Heart right ventricle (tissue), 16 donors: ENCODE results near the gene C1QTNF1. TPM values are rescaled to one million over a fixed set of nuclear protein-coding genes. Genes with fewer than 3 reads are reported as not detected.

ENCODE experiments used
- ATAC-seq, 8 donors: fragments of 200-7000 bp; cut with Tn5 transposase; one replicate each; pipeline ENCODE4 v1.9.1; 2020; ENCODE audit warnings: mild to moderate bottlenecking in 8 of 8, moderate library complexity in 8 of 8, moderate number of reproducible peaks in 1 of 8
- DNase-seq, 2 donors: peaks; one replicate each; pipeline ENCODE4 v3.0.0-alpha.2; 2020
- H3K27ac ChIP-seq, 10 donors: fragments of 200-600 bp; sonication (generic) in 2 of 10; one replicate each; pipeline versions ENCODE4 v1.5.0 to v1.8.0; 2020 to 2022; ENCODE audit warnings: mild to moderate bottlenecking in 3 of 10
- H3K27me3 ChIP-seq, 7 donors: fragments of 200-600 bp; one replicate each; pipeline ENCODE4 v1.8.0; 2021 to 2022; ENCODE audit warnings: mild to moderate bottlenecking in 2 of 7
- H3K36me3 ChIP-seq, 9 donors: fragments of 200-600 bp; sonication (generic) in 1 of 9; one replicate each; pipeline versions ENCODE4 v1.5.0 to v1.8.0; 2020 to 2022; ENCODE audit warnings: mild to moderate bottlenecking in 2 of 9
- H3K4me1 ChIP-seq, 9 donors: fragments of 200-600 bp; sonication (generic) in 1 of 9; one replicate each; pipeline versions ENCODE4 v1.5.0 to v1.8.0; 2020 to 2022; ENCODE audit warnings: mild to moderate bottlenecking in 4 of 9
- H3K4me3 ChIP-seq, 10 donors: fragments of 200-600 bp; sonication (generic) in 2 of 10; one replicate each; pipeline versions ENCODE4 v1.5.0 to v1.8.0; 2020 to 2022; ENCODE audit warnings: mild to moderate bottlenecking in 7 of 10, moderate library complexity in 2 of 10
- H3K9me3 ChIP-seq, 11 donors: fragments of 200-600 bp in 10 of 11; sonication (generic) in 2 of 11; one replicate each; pipeline versions ENCODE4 v1.5.0 to v1.8.0; 2013 to 2022; ENCODE audit warnings: mild to moderate bottlenecking in 2 of 11, control low read depth in 1 of 11, moderate library complexity in 1 of 11
- WGBS, 2 donors: extraction: QIAGEN DNeasy Blood & Tissue Kit; methylation state at CpG; one replicate each; pipeline ENCODE4 v1.1.7; 2013; ENCODE audit warnings: inconsistent platforms in 1 of 2; 5-methylcytosine and 5-hydroxymethylcytosine counted together
- intact Hi-C, 10 donors: fragments of 100-400 bp; cut with DNase I; formaldehyde crosslinking; loops; one replicate each; pipeline versions ENCODE4 v1.11.1 to v1.14.2; 2022
- polyA plus RNA-seq, 2 donors: library from polyadenylated mRNA; stranded (reverse); fragments of 200-250 nt; gene quantifications; one replicate each; pipeline ENCODE4 v1.2.3, GENCODE V29; 2013
- total RNA-seq, 10 donors: library from RNA; stranded (reverse); fragmentation: NEBNext Ultra II Directional in 3 of 10; extraction: Animal tissue kit (Norgen Biotek cat#: 25700) in 3 of 10; gene quantifications; one replicate each; pipeline versions ENCODE4 v1.2.1 to v1.2.4, GENCODE V29; 2021 to 2023
- TF ChIP-seq, protein P1 (sequence below), 9 donors: fragments of 200-600 bp; sonication (generic) in 2 of 9; IDR thresholded peaks; one replicate each; pipeline versions ENCODE4 v1.5.0 to v1.8.0; 2021 to 2022; ENCODE audit warnings: antibody characterized with exemption in 9 of 9, mild to moderate bottlenecking in 5 of 9, moderate library complexity in 1 of 9
- donor health status: Arrhythmogenic right ventricular cardiomyopathy.
- donor health status: ischemic (EF 13 %, LVEDD 7.1; RV severe dilation, severe dysfunction).
- donor health status: healthy with polysubstance abuse.
- donor health status: DM: no; HTN: yes; CAD: no.
- donor health status: DM: no; HTN: no; CAD: no.
- donor health status: ischemic (EF 25% LVEDD 6.9; RV normal size, moderate dysfunction).
- donor health status: ischemic (EF 25% LVEDD 5.7; RV mildly dilated, moderate dysfunction).
- donor health status: healthy.
- donor health status: DM: yes; HTN: yes; CAD: no.
- donor health status: Ischemic cardiomyopathy.
- donor health status: ischemic (EF 35%, LVEDD 5.7; RV mildly dilated, moderate dysfunction).
- donor health status: nonischemic (EF 11% LVEDD 7.7; RV severe dilation, severe dysfunction).
- donor health status: DM: yes; HTN: yes; CAD: no.
- donor health status: PGD.
- donor health status: ischemic (EF 29% LVEDD 5.4; RV normal size, mild dysfunction).
- donor health status: nonischemic (EF 23%, LVEDD 6.1; RV moderate dilation, normal function).

Gene C1QTNF1
- total and polyA plus RNA-seq, 12 donors: 29.3 to 685 (median 67.3) TPM

DNA sequence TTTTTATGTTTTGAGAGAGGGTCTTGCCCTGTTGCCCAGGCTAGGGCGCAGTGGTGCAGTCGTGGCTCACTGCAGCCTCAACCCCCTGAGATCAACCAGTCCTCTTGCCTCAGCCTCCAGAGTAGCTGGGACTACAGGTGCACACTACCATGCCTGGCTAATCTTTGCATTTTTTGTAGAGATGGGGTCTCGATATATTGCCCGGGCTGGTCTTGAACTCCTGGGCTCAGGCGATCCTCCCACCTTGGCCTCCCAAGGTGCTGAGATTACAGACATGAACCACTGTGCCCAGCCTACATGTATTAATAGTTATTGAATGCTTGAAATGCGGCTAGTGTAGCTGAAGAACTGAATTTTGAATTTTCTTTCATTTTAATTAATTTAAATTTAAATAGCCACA, 12.2 kb downstream of the C1QTNF1 start:
- H3K27me3 ChIP-seq: peaks cover 0 to 5% (median 0%) of the 10 kb centered on the region in 7 donors
- peaks cover 5 to 66% (median 35%) of the 10 kb centered on the region in 9 donors for H3K4me1 ChIP-seq
- H3K4me3 ChIP-seq: no peak overlapping the region
- ATAC-seq: no peak
- peaks cover 0 to 4% (median 0%) of the 10 kb centered on the region in 9 donors for H3K36me3 ChIP-seq
- 96 to 99% methylated on average over 6 of the region's 6 CpGs for WGBS, 2 donors
- intact Hi-C loops: loop anchor here in 1 of 10 donors (10.0 kb wide), 1 partner anchor 49 kb away; no protein-coding TSS in a partner anchor
- TF ChIP-seq, protein P1, sequence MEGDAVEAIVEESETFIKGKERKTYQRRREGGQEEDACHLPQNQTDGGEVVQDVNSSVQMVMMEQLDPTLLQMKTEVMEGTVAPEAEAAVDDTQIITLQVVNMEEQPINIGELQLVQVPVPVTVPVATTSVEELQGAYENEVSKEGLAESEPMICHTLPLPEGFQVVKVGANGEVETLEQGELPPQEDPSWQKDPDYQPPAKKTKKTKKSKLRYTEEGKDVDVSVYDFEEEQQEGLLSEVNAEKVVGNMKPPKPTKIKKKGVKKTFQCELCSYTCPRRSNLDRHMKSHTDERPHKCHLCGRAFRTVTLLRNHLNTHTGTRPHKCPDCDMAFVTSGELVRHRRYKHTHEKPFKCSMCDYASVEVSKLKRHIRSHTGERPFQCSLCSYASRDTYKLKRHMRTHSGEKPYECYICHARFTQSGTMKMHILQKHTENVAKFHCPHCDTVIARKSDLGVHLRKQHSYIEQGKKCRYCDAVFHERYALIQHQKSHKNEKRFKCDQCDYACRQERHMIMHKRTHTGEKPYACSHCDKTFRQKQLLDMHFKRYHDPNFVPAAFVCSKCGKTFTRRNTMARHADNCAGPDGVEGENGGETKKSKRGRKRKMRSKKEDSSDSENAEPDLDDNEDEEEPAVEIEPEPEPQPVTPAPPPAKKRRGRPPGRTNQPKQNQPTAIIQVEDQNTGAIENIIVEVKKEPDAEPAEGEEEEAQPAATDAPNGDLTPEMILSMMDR (IDR thresholded peaks at IDR 0.05): no peak
- peak overlapping the region in 1 of 10 donors; percentile 70 for H3K27ac ChIP-seq
- H3K9me3 ChIP-seq: no peaks in the 10 kb centered on the region
- DNase-seq: no peak

DNA sequence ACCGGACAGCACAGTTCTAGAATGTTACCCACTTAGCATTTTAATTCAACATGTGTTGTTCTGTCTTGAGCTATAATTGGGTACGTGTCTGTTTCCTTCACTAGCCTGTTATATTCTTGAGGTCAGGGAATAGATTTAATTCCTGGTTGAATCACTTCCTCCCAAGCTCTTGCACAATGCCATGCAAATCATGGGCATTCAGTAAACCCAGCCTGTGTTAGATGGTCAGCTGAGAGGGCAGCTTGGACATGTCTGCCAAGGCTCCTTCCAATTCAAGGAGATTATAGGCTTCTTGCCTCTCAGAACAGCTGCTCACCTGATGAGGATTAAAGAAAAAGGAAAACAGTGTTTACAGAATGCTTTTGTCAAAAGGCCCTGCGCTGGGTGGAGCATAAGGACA, 12.6 kb downstream of the C1QTNF1 start:
- Histone ChIP-seq H3K27ac (peak overlapping the region in 1 of 10 donors; percentile 70), H3K4me3 (no peak overlapping the region), H3K4me1 (peaks cover 5 to 66% (median 35%) of the 10 kb centered on the region in 9 donors), H3K27me3 (peaks cover 0 to 5% (median 0%) of the 10 kb centered on the region in 7 donors), H3K9me3 (no peaks in the 10 kb centered on the region), H3K36me3 (peaks cover 0 to 4% (median 0%) of the 10 kb centered on the region in 9 donors)
- 68 to 75% methylated on average over 3 of the region's 3 CpGs for WGBS, 2 donors
- DNase-seq (no peak), ATAC-seq (peak in 3 of 8 donors; percentile 3 to 39 (median 32))
- TF ChIP-seq, protein P1 (IDR thresholded peaks at IDR 0.05): no peak
- intact Hi-C loops: loop anchor here in 1 of 10 donors (10.0 kb wide), 1 partner anchor 48 kb away; no protein-coding TSS in a partner anchor

GRCh38 chr17:79038545-79039135, 14.7 kb downstream of the C1QTNF1 start:
- intact Hi-C loops: loop anchor here in 1 of 10 donors (10.0 kb wide), 1 partner anchor 46 kb away; no protein-coding TSS in a partner anchor
- Histone ChIP-seq H3K4me3 (no peak overlapping the region), H3K9me3 (no peaks in the 10 kb centered on the region), H3K27me3 (no peaks in the 10 kb centered on the region), H3K36me3 (peaks cover 0 to 4% (median 0%) of the 10 kb centered on the region in 9 donors), H3K27ac (peak overlapping the region in 5 of 10 donors; percentile 9 to 70 (median 36)), H3K4me1 (peaks cover 2 to 67% (median 22%) of the 10 kb centered on the region in 9 donors)
- 61 to 77% methylated on average over 8 of the region's 8 CpGs for WGBS, 2 donors
- TF ChIP-seq, protein P1 (IDR thresholded peaks at IDR 0.05): no peak
- ATAC-seq (peak in 4 of 8 donors; percentile 8 to 50 (median 18)), DNase-seq (no peak)

DNA sequence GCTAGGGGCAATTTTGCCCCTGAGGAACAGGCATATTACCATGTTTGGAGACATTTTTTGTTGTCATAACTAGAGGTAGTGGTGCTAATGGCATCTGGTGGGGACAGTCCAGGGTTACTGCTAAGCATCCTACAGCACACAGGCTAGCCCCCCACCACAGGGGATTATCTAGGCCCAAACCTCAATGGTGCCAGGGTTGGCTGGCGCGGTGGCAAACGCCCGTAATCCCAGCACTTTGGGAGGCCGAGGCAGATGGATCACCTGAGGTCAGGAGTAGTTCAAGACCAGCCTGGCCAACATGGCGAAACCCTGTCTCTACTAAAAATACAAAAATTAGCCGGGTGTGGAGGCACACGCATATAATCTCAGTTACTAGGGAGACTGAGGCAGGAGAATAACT, 15.2 kb downstream of the C1QTNF1 start:
- DNase-seq: no peak
- TF ChIP-seq, protein P1 (IDR thresholded peaks at IDR 0.05): no peak
- no peak for ATAC-seq
- Histone ChIP-seq H3K27me3 (no peaks in the 10 kb centered on the region), H3K27ac (peak overlapping the region in 4 of 10 donors; percentile 15 to 70 (median 41)), H3K4me1 (peaks cover 0 to 62% (median 17%) of the 10 kb centered on the region in 9 donors), H3K9me3 (no peaks in the 10 kb centered on the region), H3K36me3 (peaks cover 0 to 6% (median 0%) of the 10 kb centered on the region in 9 donors), H3K4me3 (no peak overlapping the region)
- 95 to 100% methylated on average over 8 of the region's 8 CpGs for WGBS, 2 donors
- intact Hi-C loops: loop anchor here in 1 of 10 donors (10.0 kb wide), 1 partner anchor 46 kb away; no protein-coding TSS in a partner anchor
